NT2/D1 (cell line): ENCODE results near the gene KMT2D.

Experiments
- DNase-seq: peaks from one replicate; pipeline ENCODE4 v3.0.0-alpha.2; 2011; ENCODE audit warnings: low read depth, low spot score
- H3K27me3 ChIP-seq: 2 replicates; pipeline ENCODE4 v1.6.0; 2011; ENCODE audit warnings: mild to moderate bottlenecking; ENCODE audit not compliant: insufficient read length, insufficient read depth
- H3K36me3 ChIP-seq: 2 replicates; pipeline ENCODE4 v1.6.1; 2011; ENCODE audit warnings: mild to moderate bottlenecking, low read length, mixed read lengths; ENCODE audit not compliant: insufficient read depth, insufficient read length
- H3K4me1 ChIP-seq: 2 replicates; pipeline ENCODE4 v1.5.1; 2011; ENCODE audit not compliant: insufficient read depth, insufficient read length
- H3K4me3 ChIP-seq: 2 replicates; pipeline ENCODE4 v1.5.1; 2011; ENCODE audit warnings: low read depth; ENCODE audit not compliant: insufficient read length
- H3K9ac ChIP-seq: 2 replicates; pipeline ENCODE4 v1.6.0; 2011; ENCODE audit warnings: low read depth; ENCODE audit not compliant: insufficient read length
- H3K9me3 ChIP-seq: 2 replicates; pipeline ENCODE4 v1.5.1; 2011; ENCODE audit warnings: mild to moderate bottlenecking, low read length; ENCODE audit not compliant: insufficient read depth
- SUZ12 ChIP-seq: IDR thresholded peaks from 2 replicates; pipeline ENCODE4 v1.6.1; 2011; ENCODE audit not compliant: insufficient read length, insufficient read depth; ENCODE audit errors: extremely low read depth
- YY1 ChIP-seq: IDR thresholded peaks from 2 replicates; pipeline ENCODE4 v1.6.1; 2011; ENCODE audit not compliant: insufficient read length, insufficient read depth
- ZNF274 ChIP-seq: IDR thresholded peaks from 2 replicates; pipeline ENCODE4 v1.6.1; 2011; ENCODE audit warnings: mild to moderate bottlenecking, low read depth, low read length

KMT2D gene

DNA sequence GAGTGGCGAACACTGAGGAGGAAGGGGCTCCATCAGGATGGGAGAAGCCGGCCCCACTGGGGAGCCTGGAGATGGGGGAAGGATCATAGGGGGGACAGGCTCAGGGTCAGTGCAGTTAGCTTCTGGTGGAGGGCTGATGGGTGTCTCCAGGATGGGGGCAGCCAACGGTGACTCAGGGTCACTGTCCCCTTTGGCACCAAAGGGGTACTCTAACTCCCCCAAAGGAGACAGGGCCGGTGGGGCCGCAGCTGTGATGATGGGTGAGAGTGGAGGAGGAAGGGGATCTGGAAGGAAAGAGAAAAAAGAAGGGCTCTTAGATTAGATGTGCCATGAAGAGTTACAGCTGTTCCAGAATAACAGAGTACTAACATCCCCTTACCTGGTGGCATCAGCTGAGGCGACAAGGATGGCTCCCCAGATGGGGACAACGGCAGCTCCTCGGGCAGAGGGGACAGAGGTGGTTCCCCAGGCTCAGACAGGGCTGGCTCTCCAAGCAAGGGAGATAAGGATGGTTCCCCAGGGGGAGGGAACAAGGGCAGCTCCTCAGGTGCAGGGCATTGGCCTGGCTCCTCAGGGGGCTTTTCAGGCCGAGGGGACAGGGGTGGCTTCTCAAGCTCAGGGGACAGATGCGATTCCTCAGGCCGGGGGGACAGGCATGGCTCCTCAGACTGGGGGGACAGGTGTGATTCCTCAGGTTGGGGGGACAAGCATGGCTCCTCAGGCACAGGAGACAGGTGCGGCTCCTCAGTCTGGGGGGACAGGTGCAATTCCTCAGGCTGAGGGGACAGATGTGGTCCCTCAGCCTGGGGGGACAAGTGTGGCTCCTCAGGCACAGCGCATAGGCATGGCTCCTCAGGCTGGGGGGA is 9.9 kb downstream of the KMT2D start:
- Histone ChIP-seq H3K4me3 (no peak overlapping the region), H3K36me3 (peaks cover 99% of the 10 kb centered on the region), H3K27me3 (no peaks in the 10 kb centered on the region), H3K9ac (no peak overlapping the region), H3K4me1 (no peaks in the 10 kb centered on the region), H3K9me3 (no peaks in the 10 kb centered on the region)
- no peak for DNase-seq
- TF ChIP-seq YY1, result no peak
- no peak for TF ChIP-seq SUZ12
- no peak for TF ChIP-seq ZNF274

GRCh38 chr12:49049566-49050224 is 10.9 kb downstream of the KMT2D start:
- Histone ChIP-seq H3K36me3 (peaks cover 97% of the 10 kb centered on the region), H3K9me3 (no peaks in the 10 kb centered on the region), H3K27me3 (no peaks in the 10 kb centered on the region), H3K9ac (no peak overlapping the region), H3K4me3 (no peak overlapping the region), H3K4me1 (no peaks in the 10 kb centered on the region)
- TF ChIP-seq ZNF274 (no peak), YY1 (no peak), SUZ12 (no peak)
- DNase-seq, result no peak

DNA sequence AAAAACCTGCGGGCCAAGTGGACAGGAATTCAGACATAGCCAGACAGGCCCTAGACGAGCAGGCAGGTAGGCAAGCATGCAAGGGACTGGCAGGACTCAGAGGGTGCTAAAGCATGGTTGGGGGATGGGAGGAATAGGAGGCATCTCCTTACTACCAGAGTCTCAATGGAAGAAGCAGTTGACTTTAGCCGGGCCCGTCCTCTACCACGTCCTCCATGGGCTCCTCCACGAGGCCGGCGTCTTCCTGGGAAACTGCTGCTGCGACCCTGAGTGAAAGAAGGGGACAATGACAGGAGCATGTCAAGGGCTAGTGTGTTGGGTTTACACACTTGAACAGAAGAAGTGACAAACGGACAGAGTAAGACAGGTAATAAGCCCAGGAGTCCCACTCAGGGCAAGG is 11.6 kb downstream of the KMT2D start:
- no peak overlapping the region for H3K9ac ChIP-seq
- no peaks in the 10 kb centered on the region for H3K27me3 ChIP-seq
- H3K4me3 ChIP-seq, result no peak overlapping the region
- H3K36me3 ChIP-seq, result peaks cover 97% of the 10 kb centered on the region
- no peak for DNase-seq
- TF ChIP-seq ZNF274 (no peak), YY1 (no peak), SUZ12 (no peak)
- H3K4me1 ChIP-seq, result no peaks in the 10 kb centered on the region
- H3K9me3 ChIP-seq, result no peaks in the 10 kb centered on the region

- no peak overlapping the region for H3K4me3 ChIP-seq
- no peak overlapping the region for H3K9ac ChIP-seq
- H3K4me1 ChIP-seq, result peaks cover 3% of the 10 kb centered on the region
- no peak for TF ChIP-seq YY1
- H3K27me3 ChIP-seq, result no peaks in the 10 kb centered on the region
- no peak for DNase-seq
- H3K9me3 ChIP-seq, result no peaks in the 10 kb centered on the region
- H3K36me3 ChIP-seq, result peaks cover 97% of the 10 kb centered on the region
Observed at GRCh38 chr12:49046129-49046895, 14.3 kb downstream of the KMT2D start.

DNA sequence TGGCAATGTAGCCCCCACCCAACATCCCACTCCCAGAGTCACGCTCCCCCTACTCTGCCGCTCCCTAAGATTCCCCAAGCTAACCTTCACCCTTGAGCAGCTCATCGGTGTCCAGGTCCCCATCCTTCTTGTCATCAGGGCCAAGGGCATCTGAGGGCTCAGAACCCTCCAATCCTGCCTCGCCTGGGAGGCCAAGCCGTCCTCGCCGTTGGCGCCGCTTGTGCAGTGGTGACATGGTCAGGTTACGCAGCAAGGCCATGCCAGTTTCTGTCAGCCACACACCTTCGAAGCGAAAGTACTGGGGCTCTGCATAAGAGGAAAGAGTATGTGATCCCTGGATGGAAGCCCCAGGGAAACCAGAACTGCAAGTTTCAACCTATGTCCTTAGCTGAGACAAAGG is 15.9 kb downstream of the KMT2D start:
- TF ChIP-seq YY1 (no peak), SUZ12 (no peak), ZNF274 (no peak)
- Histone ChIP-seq H3K27me3 (no peaks in the 10 kb centered on the region), H3K36me3 (peaks cover 97% of the 10 kb centered on the region), H3K9ac (no peak overlapping the region), H3K9me3 (no peaks in the 10 kb centered on the region), H3K4me1 (peaks cover 3% of the 10 kb centered on the region), H3K4me3 (no peak overlapping the region)
- no peak for DNase-seq

DNA sequence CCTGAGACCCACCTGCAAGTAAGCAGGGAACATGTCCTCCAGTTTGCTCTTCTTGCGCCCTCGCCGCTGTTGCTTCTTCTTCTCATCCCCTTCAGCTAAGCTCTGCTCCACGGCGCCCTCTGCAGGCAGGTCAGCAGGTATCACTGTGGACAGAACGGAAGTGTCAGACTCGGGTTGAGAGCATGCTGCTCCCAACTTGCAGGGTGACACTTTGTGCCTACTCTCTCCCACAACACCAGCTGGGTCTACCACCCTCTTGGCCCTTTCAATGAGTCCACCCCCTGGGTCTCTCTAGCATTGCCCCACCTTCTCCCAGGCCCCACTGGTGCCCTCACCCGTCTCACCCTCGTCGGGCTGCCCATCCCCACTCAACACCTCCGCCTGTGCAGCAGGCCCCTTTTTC is 16.7 kb downstream of the KMT2D start:
- DNase-seq, result peak; percentile 54

GRCh38 chr12:49043241-49043640 is 17.4 kb downstream of the KMT2D start:
- DNase-seq, result no peak
- Histone ChIP-seq H3K4me1 (peaks cover 3% of the 10 kb centered on the region), H3K36me3 (peaks cover 97% of the 10 kb centered on the region), H3K9ac (no peak overlapping the region), H3K4me3 (no peak overlapping the region), H3K27me3 (no peaks in the 10 kb centered on the region), H3K9me3 (no peaks in the 10 kb centered on the region)
- no peak for TF ChIP-seq SUZ12
- no peak for TF ChIP-seq ZNF274
- no peak for TF ChIP-seq YY1

More for the DNA sequence above, 16.7 kb downstream of the KMT2D start:
- Histone ChIP-seq H3K36me3 (peaks cover 97% of the 10 kb centered on the region), H3K4me3 (no peak overlapping the region), H3K9ac (no peak overlapping the region), H3K9me3 (no peaks in the 10 kb centered on the region), H3K27me3 (no peaks in the 10 kb centered on the region), H3K4me1 (peaks cover 3% of the 10 kb centered on the region)
- TF ChIP-seq YY1 (no peak), ZNF274 (no peak), SUZ12 (no peak)
